Activated T-helper 2 cell treated with anti-CD3 and anti-CD28 coated beads, Interferon-gamma antibody, Interleukin-2, Interleukin-4, amounts not matched to agents 10 μg/mL and 5 μg/mL and 100 μg/mL, durations not matched to agents 14 hours and 24 hours and 36 hours (primary cell): Measurements from ENCODE around the gene ACSL6. TPM values are rescaled to one million over a fixed set of nuclear protein-coding genes. Genes with fewer than 3 reads are reported as not detected.
"Not testable (repeated sequence)": the region's sequence is repeated elsewhere in the genome, so short reads cannot be mapped to it uniquely, and the experiment has no call there.

ENCODE experiments used
- DNase-seq: peaks from one replicate; pipeline ENCODE4 v3.0.0; 2021; ENCODE audit warnings: low spot score
- H3K27ac Mint-ChIP-seq: one replicate; pipeline ENCODE4 v1.8.0; 2021; ENCODE audit warnings: mixed read lengths
- H3K27me3 Mint-ChIP-seq: one replicate; pipeline ENCODE4 v1.8.0; 2021; ENCODE audit warnings: low read depth, mixed read lengths
- H3K36me3 Mint-ChIP-seq: one replicate; pipeline ENCODE4 v1.8.0; 2021; ENCODE audit warnings: low read depth, mixed read lengths
- H3K4me1 Mint-ChIP-seq: one replicate; pipeline ENCODE4 v1.8.0; 2021; ENCODE audit warnings: low read depth, mixed read lengths
- H3K4me3 Mint-ChIP-seq: one replicate; pipeline ENCODE4 v1.8.0; 2021; ENCODE audit warnings: low read depth, mild to moderate bottlenecking, moderate library complexity, mixed read lengths
- H3K9me3 Mint-ChIP-seq: one replicate; pipeline ENCODE4 v1.8.0; 2021; ENCODE audit warnings: mixed read lengths
- intact Hi-C: fragments of 100-400 bp; cut with micrococcal nuclease; formaldehyde crosslinking; loops from one replicate; pipeline ENCODE4 v1.15.1; 2023
- total RNA-seq: library from RNA; stranded (reverse); gene quantifications from 2 replicates; pipeline ENCODE4 v1.2.3, GENCODE V29; 2022

The ACSL6 gene
- total RNA-seq, 1 donor from 2014 or later: 27.7 TPM

DNA sequence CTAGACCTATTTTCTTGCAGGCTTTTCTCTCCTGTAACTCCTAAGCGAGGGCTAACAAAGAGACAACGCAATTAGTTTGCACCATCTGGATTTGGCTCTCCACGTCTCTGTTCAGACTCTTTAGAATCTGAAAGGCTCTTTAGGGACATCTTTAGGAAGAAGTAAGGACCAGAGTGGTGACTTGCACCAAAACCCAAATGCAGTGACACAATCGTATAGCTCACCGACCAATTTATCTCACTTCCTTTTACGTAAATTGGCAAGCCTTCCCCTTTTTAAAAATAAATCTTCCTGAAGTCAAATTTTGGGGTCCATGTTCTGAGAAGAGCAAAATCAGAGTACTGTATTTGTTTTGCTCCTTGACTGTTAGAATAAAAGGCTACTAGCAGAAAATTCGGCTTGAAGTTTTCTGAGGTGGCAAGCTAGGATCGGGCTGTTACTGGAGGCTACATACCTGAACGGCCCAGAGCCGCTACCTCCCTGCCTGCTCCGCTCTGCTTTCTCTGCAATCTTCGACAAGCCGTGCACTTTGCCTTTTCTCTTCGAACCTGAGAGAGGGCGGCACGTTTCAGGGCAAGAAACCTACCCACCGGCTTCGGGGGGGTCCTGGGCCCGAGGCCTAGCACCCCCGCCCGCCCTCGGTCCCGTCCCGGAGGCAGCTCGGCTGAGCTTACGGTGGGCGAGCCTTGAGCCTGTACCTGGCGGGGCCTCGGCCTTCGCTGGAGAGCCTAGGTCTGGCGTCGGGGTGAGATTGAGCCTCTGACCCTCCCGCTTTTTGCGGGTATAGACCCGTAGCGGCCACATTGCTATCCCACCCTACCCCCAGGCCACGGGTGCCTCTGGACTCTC, 66.5 kb downstream of the ACSL6 start:
- H3K36me3 Mint-ChIP-seq: no peaks in the 10 kb centered on the region
- H3K27ac Mint-ChIP-seq: no peak overlapping the region
- no peak overlapping the region for H3K4me3 Mint-ChIP-seq
- intact Hi-C loops: no loop called here
- no peak for DNase-seq
- peaks cover 25% of the 10 kb centered on the region for H3K27me3 Mint-ChIP-seq
- no peaks in the 10 kb centered on the region for H3K4me1 Mint-ChIP-seq
- H3K9me3 Mint-ChIP-seq: no peaks in the 10 kb centered on the region

DNA sequence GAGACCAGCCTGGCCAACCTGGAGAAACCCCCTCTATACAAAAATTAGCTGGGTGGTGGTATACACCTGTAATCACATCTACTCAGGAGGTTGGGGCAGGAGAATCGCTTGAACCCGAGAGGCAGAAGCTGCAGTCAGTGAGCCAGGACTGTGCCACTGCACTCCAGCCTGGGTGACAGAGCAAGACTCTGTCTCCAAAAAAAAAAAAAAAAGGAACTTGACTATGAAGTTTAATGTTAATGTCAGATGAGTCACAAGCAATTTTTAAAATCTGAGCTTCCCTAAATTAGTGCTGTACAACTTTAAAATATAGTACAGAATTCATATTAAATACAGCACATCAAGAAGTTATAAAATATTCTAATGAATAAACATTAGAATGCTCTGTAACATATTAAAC, 67.5 kb downstream of the ACSL6 start:
- no peaks in the 10 kb centered on the region for H3K9me3 Mint-ChIP-seq
- no peaks in the 10 kb centered on the region for H3K4me1 Mint-ChIP-seq
- no peaks in the 10 kb centered on the region for H3K36me3 Mint-ChIP-seq
- intact Hi-C loops: no loop called here
- no peak overlapping the region for H3K27ac Mint-ChIP-seq
- H3K27me3 Mint-ChIP-seq: peaks cover 23% of the 10 kb centered on the region
- no peak overlapping the region for H3K4me3 Mint-ChIP-seq
- no peak for DNase-seq

- H3K27me3 Mint-ChIP-seq: peaks cover 20% of the 10 kb centered on the region
- intact Hi-C loops: no loop called here
- H3K36me3 Mint-ChIP-seq: no peaks in the 10 kb centered on the region
- no peak overlapping the region for H3K4me3 Mint-ChIP-seq
- no peaks in the 10 kb centered on the region for H3K9me3 Mint-ChIP-seq
- no peaks in the 10 kb centered on the region for H3K4me1 Mint-ChIP-seq
- no peak overlapping the region for H3K27ac Mint-ChIP-seq
- DNase-seq: no peak
Measured at GRCh38 chr5:131942016-131942415, 69.4 kb downstream of the ACSL6 start.

DNA sequence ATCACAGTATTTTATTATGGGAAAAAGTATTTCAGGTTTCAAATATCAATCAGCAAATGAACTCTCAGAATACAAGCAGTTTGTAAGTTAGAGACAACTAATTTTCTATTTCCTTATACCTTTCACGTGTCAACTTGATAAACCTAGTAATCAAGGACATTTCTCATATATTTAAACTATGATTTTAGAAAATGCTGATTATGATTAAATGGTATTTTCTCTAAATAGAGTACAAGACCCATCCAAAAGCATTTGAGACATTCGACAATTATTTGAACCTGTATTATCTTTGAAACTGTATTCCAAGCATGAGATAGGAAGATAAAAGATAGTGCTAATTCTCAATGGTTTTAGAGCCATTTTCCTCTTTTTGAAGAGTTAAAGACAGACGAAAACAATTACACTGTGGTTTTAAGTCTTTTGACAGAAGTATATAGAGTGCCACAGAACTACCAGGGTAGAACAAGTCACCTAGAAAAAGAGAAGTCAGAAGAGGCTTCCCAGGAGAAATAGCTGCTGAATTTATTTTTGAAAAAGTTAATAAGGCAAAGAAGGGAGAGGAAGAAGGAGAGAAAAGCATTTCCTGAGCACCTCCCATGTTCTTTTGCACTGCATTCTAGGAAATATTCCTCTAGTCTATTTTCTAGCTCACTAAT, 71.6 kb downstream of the ACSL6 start:
- Mint-ChIP-seq H3K4me1 (peaks cover 5% of the 10 kb centered on the region), H3K36me3 (no peaks in the 10 kb centered on the region), H3K9me3 (no peaks in the 10 kb centered on the region), H3K27ac (no peak overlapping the region), H3K4me3 (no peak overlapping the region), H3K27me3 (peaks cover 22% of the 10 kb centered on the region)
- intact Hi-C loops: no loop called here
- DNase-seq: no peak

DNA sequence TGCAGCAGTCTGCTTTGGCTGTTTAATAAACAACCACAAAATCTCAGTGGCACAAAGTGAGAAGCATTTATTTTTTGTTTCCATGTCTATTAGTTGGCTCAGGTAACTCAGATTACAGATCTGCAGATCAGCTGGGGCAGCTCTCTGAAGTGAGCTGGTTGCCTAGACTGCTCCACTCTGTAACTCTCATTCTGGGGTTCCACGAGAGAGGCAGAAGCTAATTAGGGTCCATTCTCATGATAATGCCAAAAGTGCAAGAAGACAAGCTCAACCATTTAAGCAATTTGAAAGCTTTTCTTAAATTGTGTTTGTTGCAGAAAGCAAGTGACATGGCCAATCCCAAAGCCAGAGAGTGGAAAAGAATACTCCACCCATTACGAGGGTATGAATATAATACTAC, 79.2 kb downstream of the ACSL6 start:
- Mint-ChIP-seq H3K36me3 (no peaks in the 10 kb centered on the region), H3K4me1 (peaks cover 5% of the 10 kb centered on the region), H3K4me3 (no peak overlapping the region), H3K9me3 (peaks cover 33% of the 10 kb centered on the region), H3K27ac (no peak overlapping the region), H3K27me3 (peaks cover 6% of the 10 kb centered on the region)
- intact Hi-C loops: no loop called here
- DNase-seq: no peak

DNA sequence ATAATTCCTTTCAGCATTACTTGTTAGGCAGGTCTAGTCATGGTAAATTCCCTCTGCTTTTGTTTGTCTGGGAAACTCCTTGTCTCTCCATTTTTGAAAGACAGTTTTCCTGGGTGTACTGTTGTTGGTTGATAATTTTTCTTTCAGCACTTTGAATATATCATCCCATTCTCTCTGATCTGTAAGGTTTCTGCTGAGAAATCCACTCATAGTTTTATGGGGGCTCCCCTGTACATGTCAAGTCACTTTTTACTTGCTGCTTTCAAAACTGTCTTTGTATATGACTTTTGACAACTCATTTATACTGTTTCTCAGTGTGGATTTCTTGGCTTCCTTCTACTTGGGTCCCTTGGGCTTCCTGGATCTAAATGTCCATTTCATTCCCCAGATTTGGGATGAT, 82.5 kb downstream of the ACSL6 start:
- no peak for DNase-seq
- Mint-ChIP-seq H3K9me3 (peaks cover 47% of the 10 kb centered on the region), H3K27ac (no peak overlapping the region), H3K4me3 (no peak overlapping the region), H3K36me3 (no peaks in the 10 kb centered on the region), H3K27me3 (peaks cover 6% of the 10 kb centered on the region), H3K4me1 (no peaks in the 10 kb centered on the region)
- intact Hi-C loops: no loop called here

DNA sequence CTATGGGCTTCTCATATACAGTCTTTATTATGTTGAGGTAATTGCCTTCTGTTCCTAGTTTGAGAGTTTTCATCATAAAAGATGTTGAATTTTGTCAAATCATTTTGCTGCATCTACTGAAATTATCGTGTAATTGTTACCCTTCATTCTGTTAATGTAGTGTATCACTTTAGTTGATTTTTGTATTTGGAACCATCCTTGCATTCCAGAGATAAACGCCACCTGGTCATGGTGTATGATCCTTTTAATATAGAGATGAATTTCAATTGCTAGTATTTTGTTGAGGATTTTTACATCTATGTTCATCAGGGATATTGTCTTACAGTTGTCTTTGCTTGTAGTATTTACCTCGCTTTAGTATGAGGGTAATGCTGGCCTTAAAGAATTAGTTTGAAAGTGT, 85.3 kb downstream of the ACSL6 start:
- Mint-ChIP-seq H3K4me1 (no peaks in the 10 kb centered on the region), H3K27me3 (peaks cover 6% of the 10 kb centered on the region), H3K27ac (no peak overlapping the region), H3K9me3 (peaks cover 47% of the 10 kb centered on the region), H3K36me3 (no peaks in the 10 kb centered on the region), H3K4me3 (no peak overlapping the region)
- DNase-seq: no peak
- intact Hi-C loops: no loop called here

GRCh38 chr5:131916481-131916880, 95.0 kb downstream of the ACSL6 start:
- Mint-ChIP-seq H3K36me3 (no peaks in the 10 kb centered on the region), H3K9me3 (peaks cover 4% of the 10 kb centered on the region), H3K27me3 (peaks cover 26% of the 10 kb centered on the region), H3K4me3 (no peak overlapping the region), H3K27ac (no peak overlapping the region), H3K4me1 (no peaks in the 10 kb centered on the region)
- intact Hi-C loops: no loop called here
- DNase-seq: no peak

DNA sequence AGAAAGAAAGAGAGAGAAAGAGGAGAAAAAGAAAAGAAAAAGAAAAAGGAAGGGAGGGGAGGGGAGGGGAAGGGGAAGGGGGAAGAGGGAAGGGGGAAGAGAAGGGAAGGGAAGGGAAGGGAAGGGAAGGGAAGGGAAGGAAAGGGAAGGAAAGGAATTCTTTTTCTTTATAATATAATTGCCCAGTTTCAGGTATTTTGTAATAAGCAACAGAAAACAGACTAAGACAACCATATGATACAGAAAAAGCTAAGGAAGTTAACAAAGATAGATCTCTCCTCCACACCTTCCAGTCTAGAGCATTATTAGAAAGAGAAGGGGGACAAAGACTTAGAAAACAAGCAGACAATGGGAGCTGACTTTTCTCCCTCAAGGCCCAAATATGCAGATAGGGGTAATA, 97.0 kb downstream of the ACSL6 start:
- H3K4me3 Mint-ChIP-seq: no peak overlapping the region
- H3K4me1 Mint-ChIP-seq: no peaks in the 10 kb centered on the region
- H3K27me3 Mint-ChIP-seq: peaks cover 34% of the 10 kb centered on the region
- H3K27ac Mint-ChIP-seq: no peak overlapping the region
- H3K36me3 Mint-ChIP-seq: no peaks in the 10 kb centered on the region
- no peak for DNase-seq
- H3K9me3 Mint-ChIP-seq: peaks cover 8% of the 10 kb centered on the region
- intact Hi-C loops: no loop called here

- no peak overlapping the region for H3K4me3 Mint-ChIP-seq
- no peak for DNase-seq
- no peaks in the 10 kb centered on the region for H3K4me1 Mint-ChIP-seq
- intact Hi-C loops: no loop called here
- no peaks in the 10 kb centered on the region for H3K36me3 Mint-ChIP-seq
- H3K27ac Mint-ChIP-seq: no peak overlapping the region
- H3K27me3 Mint-ChIP-seq: peaks cover 36% of the 10 kb centered on the region
- H3K9me3 Mint-ChIP-seq: peaks cover 8% of the 10 kb centered on the region
Measured at GRCh38 chr5:131913603-131914002, 97.9 kb downstream of the ACSL6 start.

DNA sequence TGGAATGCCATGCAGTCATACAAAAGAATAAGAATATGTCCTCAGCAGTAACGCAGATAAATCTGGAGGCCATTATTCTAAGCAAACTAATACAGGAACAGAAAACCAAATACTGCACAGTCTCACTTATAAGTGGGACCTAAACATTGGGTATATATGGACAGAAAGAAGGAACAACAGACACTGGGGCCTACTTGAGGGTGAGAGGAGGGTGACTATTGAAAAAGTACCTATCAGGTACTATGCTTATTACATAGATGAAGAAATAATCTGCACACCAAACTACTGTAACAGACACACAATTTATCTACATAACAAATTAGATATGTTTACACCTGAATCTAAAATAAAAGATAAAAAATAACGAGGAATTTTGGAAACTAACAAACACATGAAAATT, 104.8 kb downstream of the ACSL6 start:
- peaks cover 30% of the 10 kb centered on the region for H3K36me3 Mint-ChIP-seq
- H3K9me3 Mint-ChIP-seq: peaks cover 72% of the 10 kb centered on the region
- intact Hi-C loops: no loop called here
- H3K4me3 Mint-ChIP-seq: no peak overlapping the region
- H3K27ac Mint-ChIP-seq: no peak overlapping the region
- peaks cover 13% of the 10 kb centered on the region for H3K4me1 Mint-ChIP-seq
- no peak for DNase-seq
- H3K27me3 Mint-ChIP-seq: peaks cover 17% of the 10 kb centered on the region

GRCh38 chr5:131902266-131902665, 109.2 kb downstream of the ACSL6 start:
- H3K4me3 Mint-ChIP-seq, DNase-seq, H3K27me3 Mint-ChIP-seq, H3K27ac Mint-ChIP-seq, intact Hi-C loops: not testable (repeated sequence)
- peaks cover 66% of the 10 kb centered on the region for H3K9me3 Mint-ChIP-seq
- peaks cover 13% of the 10 kb centered on the region for H3K4me1 Mint-ChIP-seq
- H3K36me3 Mint-ChIP-seq: peaks cover 30% of the 10 kb centered on the region
